HG02973 (cell line): ENCODE data around the gene CAPN12.

Experiments
- ATAC-seq: cut with Tn5 transposase; IDR thresholded peaks from one replicate; pipeline ENCODE4 v1.9.1; 2021; ENCODE audit warnings: moderate library complexity; ENCODE audit not compliant: unreplicated experiment

The CAPN12 gene

DNA sequence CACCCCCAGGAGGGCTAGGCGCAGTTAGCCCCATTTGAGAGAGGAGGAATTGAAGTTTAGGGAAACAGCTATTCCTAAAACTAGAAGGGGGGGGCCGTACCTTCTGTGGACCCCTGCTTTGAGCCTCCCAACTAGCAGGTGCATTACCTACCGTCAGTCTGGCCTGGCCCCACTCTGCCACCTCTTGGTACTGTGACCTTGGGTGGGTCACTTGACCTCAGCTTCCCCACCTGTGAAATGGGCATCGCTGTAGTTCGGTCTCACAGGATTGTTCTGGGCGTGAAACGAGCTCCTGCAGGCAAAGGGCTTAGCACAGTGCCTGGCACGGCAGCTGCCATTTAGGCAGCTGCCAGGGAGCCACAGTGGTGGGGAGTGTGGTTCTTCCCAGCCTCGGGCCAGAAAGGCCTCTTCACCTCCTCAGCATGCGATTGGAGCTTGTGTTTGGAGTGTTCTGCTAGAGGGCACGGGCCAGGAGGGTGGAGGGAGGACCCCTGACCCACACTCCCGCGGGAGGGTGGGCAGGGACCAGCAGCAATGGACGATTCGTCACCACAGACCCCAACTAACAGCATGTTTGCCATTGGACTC is 32.0 kb downstream of the CAPN12 start:
- no peak for ATAC-seq

DNA sequence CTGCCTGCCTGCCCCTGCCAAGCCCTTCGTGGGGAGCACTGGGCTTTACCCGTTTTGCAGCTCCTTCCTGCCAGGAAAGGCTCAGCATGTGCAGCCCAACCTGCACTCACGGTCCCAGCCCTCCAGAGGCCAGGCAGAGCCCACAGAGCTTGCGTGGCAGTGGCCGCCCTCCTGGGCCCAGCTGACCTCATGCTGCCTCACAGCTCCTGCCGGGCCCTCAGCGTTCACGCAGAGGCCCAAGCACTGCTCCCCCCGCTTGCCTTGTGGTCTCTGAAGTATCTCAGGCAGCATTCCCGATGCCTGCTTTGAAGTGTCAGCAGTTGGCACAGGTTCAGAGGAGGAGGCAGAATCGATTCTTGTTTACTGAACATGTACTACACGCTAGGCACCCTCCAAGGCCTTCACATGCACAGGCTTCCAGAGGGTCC is 32.5 kb downstream of the CAPN12 start:
- no peak for ATAC-seq

DNA sequence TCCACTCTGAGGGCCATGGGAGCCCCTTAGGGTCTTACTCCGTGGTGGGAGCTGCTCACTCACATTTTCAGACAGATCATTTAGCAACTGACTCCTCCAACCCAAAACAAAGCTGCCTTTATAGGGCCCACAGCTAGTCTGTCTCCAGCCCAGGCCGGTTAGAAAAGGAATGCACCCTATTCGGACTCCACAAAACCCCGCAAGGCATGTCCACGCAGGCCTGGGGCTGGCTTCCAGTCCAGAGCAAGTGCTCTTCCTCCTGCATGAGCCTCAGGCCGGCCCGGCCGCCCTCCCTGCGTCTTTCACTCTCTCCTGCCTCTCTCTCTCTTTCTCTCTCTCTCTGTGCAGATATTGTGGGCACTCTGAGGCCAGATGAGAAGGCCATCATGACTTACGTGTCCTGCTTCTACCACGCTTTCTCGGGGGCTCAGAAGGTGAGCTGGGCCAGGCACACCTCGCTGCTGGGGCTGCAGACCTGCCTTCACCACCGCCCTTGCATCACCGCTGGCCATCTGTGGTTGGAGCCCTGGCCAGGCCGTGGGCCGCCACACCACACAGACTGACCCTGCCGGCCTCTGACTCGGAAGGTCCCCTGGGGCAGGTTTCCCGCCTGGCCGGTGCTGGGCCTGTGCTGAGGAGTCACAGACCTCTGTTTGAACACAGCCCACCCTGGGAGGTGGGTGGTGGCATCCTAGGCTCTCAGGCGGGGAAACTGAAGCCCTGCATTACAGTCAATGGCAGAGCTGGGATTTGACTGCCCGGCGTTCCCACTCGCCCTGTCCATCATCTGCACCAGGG is 33.1 kb downstream of the CAPN12 start:
- no peak for ATAC-seq

DNA sequence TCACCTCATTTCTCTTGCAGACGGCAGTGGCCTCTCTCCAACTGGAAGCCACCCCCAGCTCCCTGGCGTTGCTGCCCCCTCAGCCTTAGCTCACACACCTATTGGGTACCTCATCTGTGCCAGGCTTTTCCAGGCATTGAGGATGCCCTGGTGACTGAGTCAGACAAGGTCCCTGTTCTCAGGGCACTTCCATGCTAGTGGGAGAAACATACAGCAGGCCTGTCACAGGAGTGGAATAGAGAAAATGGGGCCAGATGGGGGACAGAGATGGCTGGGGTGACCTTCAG is 33.9 kb downstream of the CAPN12 start:
- ATAC-seq = no peak

DNA sequence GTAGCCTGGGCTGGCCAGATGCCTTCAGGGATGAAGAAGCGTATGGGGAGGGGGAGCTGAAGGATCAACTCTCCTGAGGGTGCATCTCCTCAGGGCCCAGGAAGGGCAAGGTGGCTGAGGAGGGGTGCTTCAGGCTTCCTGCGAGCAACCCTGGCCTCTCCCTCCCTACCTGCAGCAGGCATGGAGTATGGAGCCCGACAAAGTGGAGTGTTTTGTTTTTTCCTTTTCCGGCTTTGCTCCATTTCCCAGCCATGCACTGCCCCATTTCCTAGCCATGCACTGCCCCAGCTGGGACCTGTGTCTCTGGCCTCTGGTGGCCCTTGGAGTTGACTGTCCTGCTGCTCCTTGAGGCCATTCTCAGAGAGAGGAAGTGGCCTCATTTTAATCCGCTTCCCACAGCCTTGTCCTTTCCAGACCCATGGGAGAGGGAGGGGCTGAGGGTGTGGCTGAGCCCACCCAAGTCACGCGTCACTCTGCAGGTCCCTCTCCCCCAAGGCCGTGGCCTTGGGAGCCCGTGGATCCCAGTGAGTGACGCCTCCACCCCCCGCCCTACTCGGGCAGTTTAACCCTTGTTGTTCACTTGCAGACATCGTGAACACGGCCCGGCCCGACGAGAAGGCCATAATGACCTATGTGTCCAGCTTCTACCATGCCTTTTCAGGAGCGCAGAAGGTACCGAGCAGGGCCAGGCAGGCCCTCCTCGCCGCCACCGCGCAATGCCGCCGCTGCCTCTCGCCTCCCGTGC is 34.4 kb downstream of the CAPN12 start:
- ATAC-seq = no peak

DNA sequence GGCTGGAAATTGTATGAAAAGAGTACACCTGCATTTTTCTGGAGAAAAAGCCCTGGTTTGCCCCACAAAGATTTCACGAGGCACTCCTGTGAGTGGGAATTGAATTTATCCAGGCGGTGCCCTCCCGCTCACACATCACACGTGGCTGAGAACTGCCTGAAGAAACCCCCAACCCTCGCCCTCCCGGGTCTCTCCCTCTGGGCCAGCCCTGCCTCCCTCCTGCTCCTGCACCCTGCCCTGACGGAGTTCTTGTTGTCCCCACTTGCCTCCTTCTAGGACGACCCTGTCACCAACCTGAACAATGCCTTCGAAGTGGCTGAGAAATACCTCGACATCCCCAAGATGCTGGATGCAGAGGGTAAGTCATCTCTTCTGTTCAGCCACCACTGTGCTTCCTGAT is 35.2 kb downstream of the CAPN12 start:
- ATAC-seq = no peak

DNA sequence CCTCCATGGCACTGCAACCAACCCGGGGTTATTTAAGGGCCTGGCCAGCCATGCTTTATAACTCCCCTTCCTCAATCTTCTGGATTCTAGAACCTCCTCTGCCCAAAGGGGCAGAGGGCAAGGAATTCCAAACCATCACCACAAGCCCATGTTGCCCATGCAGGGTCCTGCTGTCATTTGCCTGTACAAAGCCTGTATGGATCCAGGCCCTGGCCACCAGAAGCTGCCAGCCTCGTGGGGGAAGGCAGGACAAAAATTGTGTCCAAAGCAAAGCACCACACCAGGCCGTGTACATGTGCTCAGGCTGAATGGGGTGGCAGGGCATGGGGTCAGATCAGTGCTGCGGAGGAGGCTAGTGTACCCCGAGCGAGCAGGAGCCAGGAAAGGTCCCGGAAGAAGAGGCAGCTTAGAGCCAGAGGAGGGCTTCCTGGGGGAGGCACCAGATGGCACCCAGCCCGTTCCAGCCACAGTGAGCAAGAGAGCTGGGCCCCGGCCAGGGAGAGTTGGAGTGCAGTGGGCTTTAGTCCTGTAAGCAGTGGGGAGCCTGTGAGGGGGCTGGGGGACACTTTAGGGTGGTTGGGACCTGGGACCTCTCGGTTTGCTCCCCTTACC is 35.8 kb downstream of the CAPN12 start:
- ATAC-seq = no peak

DNA sequence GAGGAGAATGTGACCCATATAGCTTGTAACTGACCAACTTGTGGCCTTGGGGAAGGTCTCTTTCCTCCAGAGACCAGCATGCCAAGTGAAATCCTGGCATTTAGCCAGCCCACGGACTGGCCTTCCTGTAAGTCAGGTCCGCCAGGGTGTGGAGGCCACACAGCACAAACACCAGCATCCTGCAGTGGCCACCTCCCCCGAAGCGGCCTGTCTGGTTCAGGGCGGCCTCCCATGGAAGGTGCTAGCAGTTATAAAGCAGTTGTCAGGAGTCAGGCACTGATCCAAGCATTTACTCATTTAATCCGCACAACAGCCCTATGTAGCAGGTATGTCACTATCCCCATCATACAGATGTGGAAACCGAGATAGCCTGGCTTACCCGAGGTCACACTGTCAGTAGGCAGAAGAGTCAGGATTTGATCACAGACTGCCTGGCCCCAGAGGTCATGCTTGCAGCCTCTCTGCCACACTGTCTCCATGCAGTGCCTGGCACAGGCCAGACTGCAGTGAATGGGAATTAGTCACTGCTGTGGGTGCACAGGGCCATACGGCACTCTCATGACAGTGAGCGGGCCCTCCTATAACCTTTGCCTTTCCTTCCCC is 36.7 kb downstream of the CAPN12 start:
- ATAC-seq = no peak

DNA sequence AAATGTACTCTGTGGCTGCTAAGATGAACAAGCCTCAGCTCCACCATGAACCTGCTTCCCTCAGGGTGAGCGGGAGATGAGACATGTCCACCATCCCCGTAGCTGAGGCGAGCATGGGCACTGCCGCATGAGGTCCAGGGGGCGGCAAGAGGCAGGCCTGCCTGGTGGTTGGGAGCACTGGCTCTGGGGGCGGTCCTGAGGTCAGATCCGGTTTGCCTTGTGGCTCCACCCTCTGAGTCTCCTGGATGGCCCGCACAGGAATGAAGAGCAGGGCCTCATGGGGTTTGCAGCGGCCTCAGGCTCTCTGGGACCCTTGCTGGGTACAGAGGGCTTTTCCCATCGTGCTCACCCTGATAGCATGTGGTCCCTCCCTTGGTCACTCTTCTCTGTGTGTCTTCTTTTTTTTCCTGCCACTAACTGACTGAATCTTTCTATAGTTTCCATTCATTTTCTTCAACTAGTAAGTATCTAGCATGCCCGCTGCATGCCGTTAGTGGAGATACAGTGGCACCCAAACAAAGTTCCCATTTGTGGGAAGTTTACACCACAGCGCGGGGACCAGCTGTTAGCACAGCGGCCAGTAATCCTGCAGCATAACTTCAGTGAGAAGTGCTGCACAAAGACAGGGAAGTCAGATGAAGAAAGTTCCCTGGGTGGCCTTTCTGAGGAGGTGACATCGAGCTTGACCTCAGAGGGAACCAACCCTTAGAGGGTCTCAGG is 37.3 kb downstream of the CAPN12 start:
- no peak for ATAC-seq

DNA sequence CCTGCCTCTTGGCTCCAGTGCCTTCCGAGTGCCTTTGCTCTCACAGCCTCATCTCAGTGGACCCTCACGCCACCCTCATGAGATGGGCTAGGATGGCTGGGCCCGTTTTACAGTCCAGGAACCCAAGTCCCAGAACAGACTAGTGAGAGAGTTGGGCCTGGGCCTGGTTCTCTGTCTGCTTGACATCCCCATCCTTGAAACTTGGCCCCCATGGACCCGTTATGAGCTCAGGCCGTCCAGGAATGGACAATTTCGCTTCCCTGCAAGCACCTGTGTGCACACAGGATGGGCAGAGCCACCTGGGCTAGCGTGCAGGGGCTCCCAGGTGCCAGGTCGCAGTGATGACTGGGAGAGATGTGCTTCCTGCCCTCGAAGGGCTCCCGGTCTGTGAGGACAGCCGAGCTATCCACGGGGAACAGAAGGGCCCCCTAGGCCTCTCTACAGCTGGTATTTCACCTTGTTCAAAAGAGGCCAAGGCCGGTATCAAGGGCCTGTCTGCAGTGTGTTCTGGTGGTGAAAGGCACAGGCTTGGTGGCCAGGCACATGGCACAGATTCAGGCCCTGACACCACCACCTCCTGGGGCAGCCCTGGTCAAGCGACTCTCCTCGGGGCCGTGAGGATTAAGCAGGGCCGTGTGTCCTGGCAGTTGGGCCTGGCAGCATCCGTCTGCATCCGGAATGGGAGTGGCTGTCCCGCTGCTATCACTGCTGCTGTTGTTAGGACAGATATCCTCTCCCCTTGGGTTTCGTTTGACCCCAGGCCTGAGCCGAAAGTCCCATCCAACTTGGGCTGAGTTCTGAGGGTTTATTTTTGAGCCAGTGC is 38.9 kb downstream of the CAPN12 start:
- no peak for ATAC-seq

DNA sequence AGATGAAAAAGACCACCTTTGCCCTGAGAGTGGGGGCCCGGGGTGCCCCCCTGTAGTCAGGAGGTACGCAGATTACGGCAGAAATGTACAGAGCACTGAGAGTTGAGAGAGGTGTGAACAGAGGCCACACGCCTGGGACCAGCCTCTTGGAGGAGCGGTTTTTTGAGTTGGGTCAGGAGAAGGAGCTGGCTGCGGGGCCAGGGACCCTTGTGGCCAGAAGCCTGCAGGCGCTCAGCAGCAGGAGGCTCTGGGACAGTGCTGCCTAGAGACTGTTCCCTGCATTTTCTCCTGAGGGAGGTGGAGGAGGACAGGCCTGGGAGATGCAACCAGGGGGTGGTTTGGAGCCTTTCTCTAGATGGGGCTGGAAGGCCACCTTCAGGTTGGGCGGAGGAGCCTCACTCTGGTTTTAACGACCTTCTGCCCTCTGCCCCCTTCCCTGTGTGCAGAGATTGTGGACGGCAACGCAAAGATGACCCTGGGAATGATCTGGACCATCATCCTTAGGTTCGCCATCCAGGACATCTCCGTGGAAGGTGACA is 39.7 kb downstream of the CAPN12 start:
- no peak for ATAC-seq

DNA sequence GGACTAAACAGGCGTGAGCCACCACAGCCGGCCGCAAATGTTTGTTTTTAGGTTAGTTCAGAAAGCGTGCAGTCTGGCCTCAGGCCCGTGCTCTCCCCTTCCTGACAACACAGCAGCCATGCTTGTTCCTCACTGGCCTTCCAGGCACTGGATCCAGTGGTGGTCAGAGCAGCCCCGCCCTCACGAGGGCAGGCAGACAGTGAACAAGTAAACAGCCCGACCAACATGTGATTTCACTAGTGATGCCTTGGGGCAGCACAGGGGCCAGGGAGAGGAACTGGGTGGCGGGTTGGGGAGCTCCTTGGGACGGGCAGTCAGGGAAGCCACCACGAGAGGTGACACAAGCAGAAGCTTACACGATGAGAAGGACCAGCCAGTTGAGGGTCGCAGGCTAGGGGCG is 40.8 kb downstream of the CAPN12 start:
- no peak for ATAC-seq

DNA sequence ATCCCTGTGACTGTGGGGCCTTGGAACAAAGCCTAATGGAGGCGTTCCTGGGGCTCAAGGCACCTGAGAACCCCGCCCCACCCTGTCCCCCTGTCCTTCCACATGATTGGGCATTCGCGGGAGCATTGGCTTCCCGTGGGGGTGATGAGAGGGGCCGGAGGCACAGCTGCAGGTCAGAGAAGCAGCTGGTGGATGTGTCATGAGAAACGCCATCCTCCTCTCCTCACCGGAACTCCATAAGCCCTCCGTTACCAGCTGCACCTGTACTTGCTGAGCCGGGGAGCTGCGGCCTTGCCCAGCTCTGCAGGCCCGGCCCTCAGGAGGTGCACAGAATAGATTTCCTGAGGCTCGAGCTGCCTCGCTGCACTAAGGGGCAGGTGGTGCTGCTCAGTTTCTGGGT is 42.0 kb downstream of the CAPN12 start:
- no peak for ATAC-seq

DNA sequence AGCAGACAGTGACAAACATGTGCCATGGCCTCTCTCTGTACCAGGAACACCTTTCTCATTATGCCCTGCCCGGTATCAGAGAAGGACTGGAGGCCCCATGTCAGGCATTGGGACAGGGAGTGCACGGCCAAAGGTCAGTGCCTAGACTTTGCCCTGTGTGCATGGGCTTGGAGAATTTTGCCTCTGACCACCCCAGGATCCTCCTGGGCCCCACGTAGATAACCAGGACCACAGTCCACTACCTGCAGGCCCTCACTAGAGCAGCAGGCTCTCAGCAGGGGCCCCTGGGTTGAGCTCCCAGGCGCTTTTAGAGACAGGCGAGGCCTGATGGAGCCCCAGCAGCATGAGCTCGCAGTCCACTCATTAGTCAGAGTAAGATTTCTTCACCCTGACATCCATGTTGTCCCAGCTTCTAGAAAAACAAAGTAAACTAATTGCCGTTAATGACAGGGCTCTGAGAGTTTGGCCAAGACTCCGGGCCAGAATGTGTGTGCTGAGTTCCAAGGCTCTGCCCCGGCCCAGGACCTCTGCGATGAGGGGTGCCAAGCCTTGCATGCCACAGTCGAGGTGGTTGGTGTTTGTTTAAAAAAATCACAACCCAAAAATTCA is 42.7 kb downstream of the CAPN12 start:
- ATAC-seq = no peak

DNA sequence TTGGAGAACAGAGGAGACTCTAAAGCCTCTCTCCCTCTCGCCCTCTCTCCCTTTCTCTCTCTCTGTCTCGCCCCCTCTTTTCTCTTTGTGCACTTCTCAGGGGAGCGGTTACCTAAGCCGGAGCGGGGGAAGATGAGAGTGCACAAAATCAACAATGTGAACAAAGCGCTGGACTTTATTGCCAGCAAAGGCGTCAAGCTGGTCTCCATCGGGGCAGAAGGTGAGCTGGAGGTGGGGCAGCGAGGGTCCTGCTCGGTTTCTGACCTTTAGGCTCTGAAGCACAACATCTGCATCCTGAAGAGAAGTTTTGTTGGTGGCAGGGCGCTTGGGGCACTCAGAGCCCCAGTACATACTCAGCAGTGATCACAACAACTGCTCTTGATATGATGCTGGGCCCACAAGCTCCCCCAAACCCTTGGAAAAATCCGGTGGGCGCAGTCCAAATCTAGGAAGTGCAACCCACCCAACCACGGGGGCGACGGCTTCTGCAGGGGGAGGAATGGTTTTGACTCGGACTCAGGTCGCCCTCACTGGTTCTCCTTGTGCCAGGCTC is 43.3 kb downstream of the CAPN12 start:
- ATAC-seq = no peak

DNA sequence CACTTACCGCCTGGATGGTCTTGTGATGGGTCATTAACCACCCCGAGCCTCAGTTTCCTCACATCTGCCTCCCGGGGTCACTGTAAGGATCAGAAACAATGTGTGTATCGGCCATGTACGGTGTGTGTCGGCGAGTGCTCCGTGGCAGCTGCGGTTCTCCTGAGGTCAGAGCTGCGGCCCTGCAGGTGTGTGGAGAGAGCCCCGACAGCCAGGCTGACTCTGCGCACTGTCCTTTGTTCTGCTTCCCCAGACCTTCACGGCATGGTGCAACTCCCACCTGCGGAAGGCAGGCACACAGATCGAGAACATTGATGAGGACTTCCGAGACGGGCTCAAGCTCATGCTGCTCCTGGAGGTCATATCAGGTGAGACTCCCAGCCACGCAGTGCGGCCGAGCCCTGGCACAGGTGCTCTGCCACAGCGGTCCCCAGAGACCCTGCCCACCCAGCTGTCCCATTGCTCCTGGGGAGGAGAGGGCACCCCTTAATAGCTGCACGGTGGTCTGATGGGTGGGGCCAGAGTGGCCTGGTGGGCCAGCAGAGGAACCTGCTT is 43.8 kb downstream of the CAPN12 start:
- ATAC-seq = no peak

DNA sequence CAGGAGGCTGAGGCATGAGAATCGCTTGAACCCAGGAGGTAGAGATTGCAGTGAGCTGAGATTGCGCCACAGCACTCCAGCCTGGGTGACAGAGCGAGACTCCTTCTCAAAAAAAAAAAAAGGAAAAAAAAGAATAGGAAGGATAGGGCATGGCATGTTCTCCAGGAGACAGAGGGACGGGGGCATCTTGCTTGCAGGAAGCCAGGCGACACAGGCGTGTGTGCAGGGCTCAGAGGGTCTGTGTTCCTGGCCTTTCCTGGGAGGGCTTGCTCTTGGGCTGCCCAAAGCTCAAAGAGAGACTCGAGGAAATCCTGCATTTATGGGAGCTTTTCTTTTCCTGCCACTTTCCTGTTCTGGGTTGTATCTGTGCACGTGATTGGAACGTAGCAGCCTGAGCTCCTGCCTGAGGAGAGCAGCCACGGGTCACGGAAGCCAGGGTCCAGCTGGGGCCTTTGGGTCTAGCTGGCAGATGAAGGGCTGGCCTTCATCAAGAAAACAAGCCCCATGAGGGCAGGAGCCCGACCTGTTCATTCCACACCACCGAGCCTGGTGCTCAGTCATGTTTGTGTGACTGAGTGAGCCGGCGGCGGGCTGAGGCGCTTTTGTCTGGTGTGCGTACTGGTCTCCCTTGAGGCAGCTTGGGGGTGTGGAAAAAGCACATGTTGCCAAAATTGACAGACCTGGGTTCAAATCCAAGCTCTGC is 44.5 kb downstream of the CAPN12 start:
- ATAC-seq = no peak

DNA sequence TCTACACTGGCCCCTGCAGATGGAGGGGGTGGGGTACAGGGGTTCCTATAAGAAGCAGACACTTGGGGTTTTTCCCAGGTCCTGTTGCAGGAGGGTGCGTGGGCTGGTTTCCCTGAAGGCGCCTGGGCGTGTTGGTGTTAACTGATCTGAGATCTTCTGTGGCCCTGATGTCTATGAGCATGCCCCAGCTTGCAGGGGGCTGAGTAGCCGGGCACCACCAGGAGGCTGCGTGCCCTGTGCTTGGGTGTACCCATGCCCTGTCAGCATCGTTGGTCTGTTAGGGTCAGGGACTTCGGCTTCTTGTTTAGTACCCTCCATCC is 45.3 kb downstream of the CAPN12 start:
- no peak for ATAC-seq
